Panc1 (cell line): ENCODE results near the gene NRM.

ENCODE experiments used
- POLR2AphosphoS5 ChIP-seq: IDR thresholded peaks from 2 replicates; pipeline ENCODE4 v1.6.1; 2012; ENCODE audit warnings: mild to moderate bottlenecking, low read depth, low read length, moderate library complexity
- SIN3A ChIP-seq: IDR thresholded peaks from 2 replicates; pipeline ENCODE4 v1.6.1; 2012; ENCODE audit warnings: low read depth, mild to moderate bottlenecking, low read length, moderate library complexity, borderline replicate concordance; ENCODE audit not compliant: insufficient read depth
- TCF7L2 ChIP-seq: IDR thresholded peaks from 2 replicates; pipeline ENCODE4 v1.6.1; 2011; ENCODE audit warnings: mild to moderate bottlenecking, low read depth, low read length, inconsistent platforms
- TF ChIP-seq, protein P1 (sequence below): fragments of 450-650 bp; IDR thresholded peaks from 2 replicates; pipeline ENCODE4 v1.5.1; 2017; ENCODE audit warnings: mild to moderate bottlenecking
- TF ChIP-seq, protein P2 (sequence below), 2 experiments: IDR thresholded peaks; 2 replicates each; pipeline ENCODE4 v1.6.1; 2011 to 2012; ENCODE audit warnings: low read depth in 2 of 2, control low read depth in 1 of 2, low read length in 1 of 2, mild to moderate bottlenecking in 1 of 2, moderate library complexity in 1 of 2; ENCODE audit not compliant: insufficient read depth in 1 of 2

DNA sequence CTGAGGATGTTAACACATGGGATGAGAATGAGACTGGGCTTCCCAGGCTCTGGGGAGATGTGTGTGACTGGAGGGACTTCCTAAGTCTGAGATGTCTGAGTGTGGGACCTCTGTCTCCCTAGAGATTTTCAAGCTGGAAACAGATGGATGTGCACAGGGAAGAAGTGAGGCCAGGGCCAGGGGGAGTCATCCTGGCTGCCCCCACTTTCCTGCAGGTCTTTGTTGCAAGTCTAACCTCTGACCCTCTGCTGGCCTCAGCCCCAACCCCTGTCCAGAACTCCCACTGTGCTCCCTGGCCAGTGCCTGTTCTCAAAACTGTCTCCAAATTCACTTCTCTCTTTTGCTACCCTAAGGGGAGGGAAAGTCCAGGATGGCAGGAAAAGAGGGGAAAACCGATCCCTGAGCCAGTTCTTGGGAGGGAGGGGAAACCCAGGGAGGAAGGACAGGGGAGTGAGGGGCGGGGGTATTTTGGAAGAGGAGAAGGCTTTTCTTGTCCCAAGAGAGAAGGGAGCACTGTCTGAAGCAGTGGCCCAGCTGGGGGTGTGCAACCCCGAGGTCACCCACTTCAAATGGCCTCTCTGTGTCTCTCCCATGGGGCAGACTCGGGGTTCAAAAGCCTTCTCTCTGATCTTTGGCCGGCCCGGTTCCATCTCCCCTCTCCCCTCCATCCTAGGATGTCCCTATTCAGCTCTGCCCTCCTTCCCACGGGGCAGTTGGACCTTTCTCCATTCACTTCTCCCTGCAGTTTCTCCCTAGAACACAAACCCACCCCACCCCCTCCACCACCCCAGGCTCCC lies 7.4 kb downstream of the NRM start:
- TF ChIP-seq, protein P1, sequence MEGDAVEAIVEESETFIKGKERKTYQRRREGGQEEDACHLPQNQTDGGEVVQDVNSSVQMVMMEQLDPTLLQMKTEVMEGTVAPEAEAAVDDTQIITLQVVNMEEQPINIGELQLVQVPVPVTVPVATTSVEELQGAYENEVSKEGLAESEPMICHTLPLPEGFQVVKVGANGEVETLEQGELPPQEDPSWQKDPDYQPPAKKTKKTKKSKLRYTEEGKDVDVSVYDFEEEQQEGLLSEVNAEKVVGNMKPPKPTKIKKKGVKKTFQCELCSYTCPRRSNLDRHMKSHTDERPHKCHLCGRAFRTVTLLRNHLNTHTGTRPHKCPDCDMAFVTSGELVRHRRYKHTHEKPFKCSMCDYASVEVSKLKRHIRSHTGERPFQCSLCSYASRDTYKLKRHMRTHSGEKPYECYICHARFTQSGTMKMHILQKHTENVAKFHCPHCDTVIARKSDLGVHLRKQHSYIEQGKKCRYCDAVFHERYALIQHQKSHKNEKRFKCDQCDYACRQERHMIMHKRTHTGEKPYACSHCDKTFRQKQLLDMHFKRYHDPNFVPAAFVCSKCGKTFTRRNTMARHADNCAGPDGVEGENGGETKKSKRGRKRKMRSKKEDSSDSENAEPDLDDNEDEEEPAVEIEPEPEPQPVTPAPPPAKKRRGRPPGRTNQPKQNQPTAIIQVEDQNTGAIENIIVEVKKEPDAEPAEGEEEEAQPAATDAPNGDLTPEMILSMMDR = no peak
- TF ChIP-seq POLR2AphosphoS5 = no peak
- TF ChIP-seq, protein P2, sequence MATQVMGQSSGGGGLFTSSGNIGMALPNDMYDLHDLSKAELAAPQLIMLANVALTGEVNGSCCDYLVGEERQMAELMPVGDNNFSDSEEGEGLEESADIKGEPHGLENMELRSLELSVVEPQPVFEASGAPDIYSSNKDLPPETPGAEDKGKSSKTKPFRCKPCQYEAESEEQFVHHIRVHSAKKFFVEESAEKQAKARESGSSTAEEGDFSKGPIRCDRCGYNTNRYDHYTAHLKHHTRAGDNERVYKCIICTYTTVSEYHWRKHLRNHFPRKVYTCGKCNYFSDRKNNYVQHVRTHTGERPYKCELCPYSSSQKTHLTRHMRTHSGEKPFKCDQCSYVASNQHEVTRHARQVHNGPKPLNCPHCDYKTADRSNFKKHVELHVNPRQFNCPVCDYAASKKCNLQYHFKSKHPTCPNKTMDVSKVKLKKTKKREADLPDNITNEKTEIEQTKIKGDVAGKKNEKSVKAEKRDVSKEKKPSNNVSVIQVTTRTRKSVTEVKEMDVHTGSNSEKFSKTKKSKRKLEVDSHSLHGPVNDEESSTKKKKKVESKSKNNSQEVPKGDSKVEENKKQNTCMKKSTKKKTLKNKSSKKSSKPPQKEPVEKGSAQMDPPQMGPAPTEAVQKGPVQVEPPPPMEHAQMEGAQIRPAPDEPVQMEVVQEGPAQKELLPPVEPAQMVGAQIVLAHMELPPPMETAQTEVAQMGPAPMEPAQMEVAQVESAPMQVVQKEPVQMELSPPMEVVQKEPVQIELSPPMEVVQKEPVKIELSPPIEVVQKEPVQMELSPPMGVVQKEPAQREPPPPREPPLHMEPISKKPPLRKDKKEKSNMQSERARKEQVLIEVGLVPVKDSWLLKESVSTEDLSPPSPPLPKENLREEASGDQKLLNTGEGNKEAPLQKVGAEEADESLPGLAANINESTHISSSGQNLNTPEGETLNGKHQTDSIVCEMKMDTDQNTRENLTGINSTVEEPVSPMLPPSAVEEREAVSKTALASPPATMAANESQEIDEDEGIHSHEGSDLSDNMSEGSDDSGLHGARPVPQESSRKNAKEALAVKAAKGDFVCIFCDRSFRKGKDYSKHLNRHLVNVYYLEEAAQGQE (IDR thresholded peaks at IDR 0.05; ENCODE audit: insufficient read depth in 1 of 2, low read depth in 2 of 2, low read length in 1 of 2) = no peak
- no peak for TF ChIP-seq SIN3A
- no peak for TF ChIP-seq TCF7L2
